Ascending aorta (tissue), 2 donors: ENCODE results near the gene CLASP1. TPM values are rescaled to one million over a fixed set of nuclear protein-coding genes. Genes with fewer than 3 reads are reported as not detected.
A peak's percentile ranks its signal among the peaks of the same experiment; 100 is the strongest.

Source experiments
- DNase-seq, 2 donors: peaks; one replicate each; pipeline ENCODE4 v3.0.0-alpha.2; 2019; ENCODE audit warnings: low spot score in 2 of 2
- H3K27ac ChIP-seq, 2 donors: fragments of 200-600 bp; sonication (generic); one replicate each; pipeline ENCODE4 v1.5.1; 2016 to 2017; ENCODE audit warnings: mild to moderate bottlenecking in 1 of 2
- H3K27me3 ChIP-seq: fragments of 200-600 bp; sonication (generic); one replicate; pipeline ENCODE4 v1.5.1; 2017
- H3K36me3 ChIP-seq, 2 donors: fragments of 200-600 bp; sonication (generic); one replicate each; pipeline ENCODE4 v1.5.1; 2016
- H3K4me1 ChIP-seq, 2 donors: fragments of 200-600 bp; sonication (generic); one replicate each; pipeline ENCODE4 v1.5.1; 2016 to 2017; ENCODE audit warnings: mild to moderate bottlenecking in 1 of 2
- H3K4me3 ChIP-seq, 2 donors: fragments of 200-600 bp; sonication (generic); one replicate each; pipeline ENCODE4 v1.5.1; 2016 to 2017; ENCODE audit warnings: mild to moderate bottlenecking in 1 of 2
- H3K9me3 ChIP-seq, 2 donors: fragments of 200-600 bp; sonication (generic); one replicate each; pipeline ENCODE4 v1.5.1; 2016
- intact Hi-C: fragments of 100-400 bp; cut with DNase I; formaldehyde crosslinking; loops from one replicate; pipeline ENCODE4 v1.15.1; 2023
- total RNA-seq: library from RNA; depleted of rRNA; stranded (reverse); fragments of >200 nt; gene quantifications from one replicate; pipeline ENCODE4 v1.1.0, GENCODE V29; 2016
- TF ChIP-seq, protein P1 (sequence below), 3 experiments: fragments of 200-600 bp in 2 of 3; fragments of 450-650 bp in 1 of 3; sonication (generic) in 2 of 3; IDR thresholded peaks; one replicate each; pipeline ENCODE4 v1.5.1; 2016 to 2019; ENCODE audit warnings: antibody characterized with exemption in 3 of 3, mild to moderate bottlenecking in 1 of 3, moderate library complexity in 1 of 3

The CLASP1 gene
- total RNA-seq, 1 donor from 2014 or later, result 78.0 TPM

DNA sequence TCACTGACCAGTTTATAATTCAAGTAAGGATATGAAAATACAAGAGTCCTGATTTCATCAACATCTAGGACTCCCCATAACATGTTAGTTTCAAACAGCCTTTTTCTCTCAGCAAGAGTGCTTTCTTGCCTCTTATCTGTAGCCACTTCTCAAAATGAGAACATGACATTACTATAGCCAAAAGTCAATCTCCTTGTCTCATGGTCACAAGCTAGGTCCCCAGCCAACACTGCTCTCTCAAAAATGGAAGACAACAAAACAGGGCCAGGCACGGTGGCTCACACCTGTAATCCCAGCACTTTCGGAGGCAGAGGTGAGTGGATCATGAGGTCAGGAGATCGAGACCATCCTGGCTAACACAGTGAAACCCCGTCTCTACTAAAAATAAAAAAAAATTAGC lies 15.8 kb downstream of the CLASP1 start:
- Histone ChIP-seq H3K27ac (no peak overlapping the region), H3K36me3 (no peaks in the 10 kb centered on the region), H3K9me3 (no peaks in the 10 kb centered on the region), H3K27me3 (no peaks in the 10 kb centered on the region), H3K4me1 (peaks cover 4 to 8% of the 10 kb centered on the region in 2 donors), H3K4me3 (no peak overlapping the region)
- intact Hi-C loops, result no loop called here
- TF ChIP-seq, protein P1, sequence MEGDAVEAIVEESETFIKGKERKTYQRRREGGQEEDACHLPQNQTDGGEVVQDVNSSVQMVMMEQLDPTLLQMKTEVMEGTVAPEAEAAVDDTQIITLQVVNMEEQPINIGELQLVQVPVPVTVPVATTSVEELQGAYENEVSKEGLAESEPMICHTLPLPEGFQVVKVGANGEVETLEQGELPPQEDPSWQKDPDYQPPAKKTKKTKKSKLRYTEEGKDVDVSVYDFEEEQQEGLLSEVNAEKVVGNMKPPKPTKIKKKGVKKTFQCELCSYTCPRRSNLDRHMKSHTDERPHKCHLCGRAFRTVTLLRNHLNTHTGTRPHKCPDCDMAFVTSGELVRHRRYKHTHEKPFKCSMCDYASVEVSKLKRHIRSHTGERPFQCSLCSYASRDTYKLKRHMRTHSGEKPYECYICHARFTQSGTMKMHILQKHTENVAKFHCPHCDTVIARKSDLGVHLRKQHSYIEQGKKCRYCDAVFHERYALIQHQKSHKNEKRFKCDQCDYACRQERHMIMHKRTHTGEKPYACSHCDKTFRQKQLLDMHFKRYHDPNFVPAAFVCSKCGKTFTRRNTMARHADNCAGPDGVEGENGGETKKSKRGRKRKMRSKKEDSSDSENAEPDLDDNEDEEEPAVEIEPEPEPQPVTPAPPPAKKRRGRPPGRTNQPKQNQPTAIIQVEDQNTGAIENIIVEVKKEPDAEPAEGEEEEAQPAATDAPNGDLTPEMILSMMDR (IDR thresholded peaks at IDR 0.05), result no peak
- no peak for DNase-seq

DNA sequence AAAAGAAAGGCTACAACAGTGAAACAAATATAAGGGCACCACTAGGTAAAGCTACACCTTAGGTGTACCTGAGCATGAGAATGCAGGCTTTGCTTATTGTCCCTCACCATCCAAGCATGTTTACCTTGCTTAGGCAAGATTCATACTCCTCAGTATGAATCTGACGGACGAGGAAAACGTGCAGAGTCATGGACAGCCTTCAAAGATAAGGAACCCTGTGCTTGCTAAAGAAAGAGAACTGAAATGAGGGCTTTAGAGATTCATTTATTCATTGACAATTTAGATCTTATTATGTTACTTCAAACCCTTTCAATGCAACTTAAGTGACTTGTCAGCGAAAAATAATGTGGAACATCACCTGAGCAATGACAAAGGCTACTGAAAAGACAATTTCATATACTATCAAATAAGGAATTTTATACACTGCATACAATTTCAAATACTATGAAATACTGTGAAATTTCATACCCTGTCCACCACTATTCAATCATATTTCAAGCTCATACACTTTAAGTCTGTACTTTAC lies 21.7 kb downstream of the CLASP1 start:
- Histone ChIP-seq H3K27ac (peak overlapping the region in 1 of 2 donors; percentile 41), H3K4me1 (peaks cover 0 to 8% of the 10 kb centered on the region in 2 donors), H3K36me3 (no peaks in the 10 kb centered on the region), H3K27me3 (no peaks in the 10 kb centered on the region), H3K9me3 (peaks cover 6 to 9% of the 10 kb centered on the region in 2 donors), H3K4me3 (no peak overlapping the region)
- intact Hi-C loops, result no loop called here
- TF ChIP-seq, protein P1 (IDR thresholded peaks at IDR 0.05), result no peak
- no peak for DNase-seq

DNA sequence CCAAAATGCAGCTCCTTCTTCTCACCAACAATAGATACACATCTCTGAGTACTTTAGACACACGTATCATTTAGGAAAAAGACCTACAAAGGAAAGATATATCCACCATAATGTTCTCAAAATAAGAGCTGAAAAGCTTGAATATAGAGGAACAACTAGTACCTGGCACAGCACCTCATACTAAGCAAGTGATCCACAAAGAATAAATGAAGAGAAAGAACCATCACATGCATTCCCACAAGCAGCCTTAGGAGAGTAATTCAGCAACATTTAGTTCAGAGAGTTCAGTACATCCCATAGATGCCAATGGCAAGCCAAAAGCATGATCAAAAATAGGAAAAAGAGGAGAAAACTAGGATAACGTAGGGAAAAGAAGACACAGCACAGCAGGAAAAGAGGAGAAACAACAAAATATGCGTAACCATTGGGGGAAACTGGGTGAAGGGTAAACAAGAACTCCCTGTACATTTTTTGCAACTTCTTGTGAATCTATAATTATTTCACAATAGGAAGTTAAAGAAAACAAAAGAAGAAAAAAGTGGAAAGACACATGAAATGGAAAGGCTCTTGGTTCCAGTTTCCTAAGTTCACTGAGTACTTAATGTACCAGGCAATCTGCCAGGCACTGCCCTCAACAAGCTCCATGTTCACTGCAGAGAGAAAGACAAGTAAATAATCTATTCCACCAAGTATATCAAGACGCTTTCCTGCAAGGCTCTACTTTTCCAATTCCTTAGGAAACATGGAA lies 22.3 kb downstream of the CLASP1 start:
- TF ChIP-seq, protein P1 (IDR thresholded peaks at IDR 0.05), result no peak
- Histone ChIP-seq H3K4me1 (peaks cover 0 to 6% of the 10 kb centered on the region in 2 donors), H3K27me3 (no peaks in the 10 kb centered on the region), H3K27ac (peak overlapping the region; percentile 41 to 43), H3K4me3 (no peak overlapping the region), H3K9me3 (peaks cover 6 to 9% of the 10 kb centered on the region in 2 donors), H3K36me3 (no peaks in the 10 kb centered on the region)
- DNase-seq, result peak in 1 of 2 donors; percentile 72
- intact Hi-C loops, result no loop called here

DNA sequence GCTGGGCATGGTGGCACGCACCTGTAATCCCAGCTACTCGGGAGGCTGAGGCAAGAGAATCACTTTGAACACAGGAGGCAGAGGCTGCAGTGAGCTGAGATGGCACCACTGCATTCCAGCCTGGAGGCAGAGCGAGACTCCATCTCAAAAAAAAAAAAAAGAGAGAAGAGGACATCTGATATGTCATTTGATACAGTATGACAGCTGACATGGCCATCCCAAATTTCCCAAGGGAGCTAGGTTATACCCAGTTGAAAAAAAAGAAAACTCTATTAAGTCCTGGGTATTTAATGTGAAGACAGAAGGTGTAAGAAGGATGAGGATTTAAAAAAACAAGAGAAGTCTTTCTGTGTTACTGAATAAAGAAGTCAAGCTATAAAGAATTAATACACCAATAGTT lies 23.3 kb downstream of the CLASP1 start:
- DNase-seq, result no peak
- TF ChIP-seq, protein P1 (IDR thresholded peaks at IDR 0.05), result no peak
- peaks cover 0 to 6% of the 10 kb centered on the region in 2 donors for H3K4me1 ChIP-seq
- H3K4me3 ChIP-seq, result no peak overlapping the region
- H3K27ac ChIP-seq, result no peak overlapping the region
- H3K36me3 ChIP-seq, result no peaks in the 10 kb centered on the region
- no peaks in the 10 kb centered on the region for H3K27me3 ChIP-seq
- intact Hi-C loops, result no loop called here
- H3K9me3 ChIP-seq, result peaks cover 6 to 9% of the 10 kb centered on the region in 2 donors

DNA sequence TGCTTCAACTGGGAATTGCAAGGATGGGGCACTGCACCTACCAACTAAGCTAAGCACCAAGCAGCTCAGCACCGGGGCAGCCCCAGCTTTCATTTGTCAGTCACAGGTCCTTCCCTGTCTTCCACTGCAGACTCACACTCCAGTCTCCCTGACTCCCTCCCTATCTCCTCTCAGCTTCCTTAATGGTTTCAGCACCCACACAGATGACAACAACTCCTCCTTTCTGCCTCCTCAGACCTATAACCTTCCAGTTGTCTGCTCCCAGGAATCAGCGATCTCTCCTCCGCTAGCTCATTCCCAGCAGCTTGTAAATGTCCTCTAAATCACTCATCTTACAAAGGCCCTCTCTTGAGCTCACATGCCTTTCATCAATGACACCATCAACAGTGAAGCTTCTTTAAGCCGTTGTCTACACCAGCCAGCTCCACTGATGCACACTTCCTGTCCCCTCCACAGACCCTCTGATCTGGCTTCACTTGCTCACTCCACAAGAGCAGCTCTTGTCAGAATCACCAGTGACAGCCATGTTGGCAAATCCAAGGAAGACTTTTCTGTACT lies 32.1 kb downstream of the CLASP1 start:
- Histone ChIP-seq H3K27me3 (no peaks in the 10 kb centered on the region), H3K36me3 (peaks cover 6% of the 10 kb centered on the region in 2 donors), H3K9me3 (no peaks in the 10 kb centered on the region), H3K27ac (no peak overlapping the region), H3K4me3 (no peak overlapping the region), H3K4me1 (peaks cover 0 to 4% of the 10 kb centered on the region in 2 donors)
- intact Hi-C loops, result no loop called here
- TF ChIP-seq, protein P1 (IDR thresholded peaks at IDR 0.05), result no peak
- DNase-seq, result no peak
